ENCODE data around the gene CABP2.
"Not testable (repeated sequence)": the region's sequence is repeated elsewhere in the genome, so short reads cannot be mapped to it uniquely, and the experiment has no call there.

Gene CABP2

DNA sequence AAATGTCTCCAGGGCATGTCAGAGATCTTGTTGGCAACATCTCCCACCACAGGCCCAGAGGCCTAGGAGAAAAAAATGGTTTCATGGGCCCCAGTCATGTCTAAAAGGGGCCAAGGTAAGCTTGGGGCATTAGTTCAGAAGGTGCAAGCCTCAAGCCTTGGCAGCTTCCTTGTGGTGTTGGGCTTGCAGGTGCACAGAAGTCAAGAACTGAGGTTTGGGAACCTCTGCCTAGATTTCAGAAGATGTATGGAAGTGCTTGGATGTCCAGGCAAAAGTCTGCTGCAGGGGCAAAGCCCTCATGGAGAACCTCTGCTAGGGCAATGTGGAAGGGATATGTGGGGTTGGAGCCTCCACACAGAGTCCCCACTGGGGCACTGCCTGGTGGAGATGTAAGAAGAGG, 28.5 kb upstream of the CABP2 start:
- H3K4me1 ChIP-seq (ENCODE audit: control insufficient read depth, insufficient read depth, low read length); H3K27ac ChIP-seq (ENCODE audit: low read length); H3K4me3 ChIP-seq (ENCODE audit: low read length); H3K9me3 ChIP-seq (ENCODE audit: control insufficient read depth, insufficient read depth, low read length); H3K27me3 ChIP-seq (ENCODE audit: control insufficient read depth, insufficient read depth, low read length); DNase-seq (ENCODE audit: low read depth, low spot score); H3K36me3 ChIP-seq (ENCODE audit: control insufficient read depth, insufficient read depth, low read length): not testable (repeated sequence)

DNA sequence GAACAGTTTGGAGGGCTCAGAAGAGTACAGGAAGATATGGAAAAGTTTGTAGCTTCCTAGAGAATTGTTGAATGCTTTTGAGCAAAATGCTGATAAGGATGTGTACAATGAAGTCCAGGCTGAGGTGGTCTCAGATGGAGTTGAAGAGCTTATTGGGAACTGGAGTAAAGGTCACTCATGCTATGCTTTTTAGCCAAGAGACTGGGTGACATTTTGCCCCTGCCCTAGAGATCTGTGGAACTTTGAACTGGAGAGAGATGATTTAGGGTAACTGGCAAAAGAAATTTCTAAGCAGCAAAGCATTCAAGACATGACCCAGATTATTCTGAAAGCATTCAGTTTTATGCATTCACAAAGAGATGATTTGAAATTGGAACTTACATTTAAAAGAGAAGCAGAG, 27.9 kb upstream of the CABP2 start:
- H3K4me3 ChIP-seq (ENCODE audit: low read length) = no peak overlapping the region
- H3K27ac ChIP-seq (ENCODE audit: low read length) = no peak overlapping the region
- H3K4me1 ChIP-seq (ENCODE audit: control insufficient read depth, insufficient read depth, low read length) = no peaks in the 10 kb centered on the region
- H3K27me3 ChIP-seq (ENCODE audit: control insufficient read depth, insufficient read depth, low read length) = no peaks in the 10 kb centered on the region
- no peak for DNase-seq (ENCODE audit: low read depth, low spot score)
- no peaks in the 10 kb centered on the region for H3K9me3 ChIP-seq (ENCODE audit: control insufficient read depth, insufficient read depth, low read length)
- H3K36me3 ChIP-seq (ENCODE audit: control insufficient read depth, insufficient read depth, low read length) = no peaks in the 10 kb centered on the region

DNA sequence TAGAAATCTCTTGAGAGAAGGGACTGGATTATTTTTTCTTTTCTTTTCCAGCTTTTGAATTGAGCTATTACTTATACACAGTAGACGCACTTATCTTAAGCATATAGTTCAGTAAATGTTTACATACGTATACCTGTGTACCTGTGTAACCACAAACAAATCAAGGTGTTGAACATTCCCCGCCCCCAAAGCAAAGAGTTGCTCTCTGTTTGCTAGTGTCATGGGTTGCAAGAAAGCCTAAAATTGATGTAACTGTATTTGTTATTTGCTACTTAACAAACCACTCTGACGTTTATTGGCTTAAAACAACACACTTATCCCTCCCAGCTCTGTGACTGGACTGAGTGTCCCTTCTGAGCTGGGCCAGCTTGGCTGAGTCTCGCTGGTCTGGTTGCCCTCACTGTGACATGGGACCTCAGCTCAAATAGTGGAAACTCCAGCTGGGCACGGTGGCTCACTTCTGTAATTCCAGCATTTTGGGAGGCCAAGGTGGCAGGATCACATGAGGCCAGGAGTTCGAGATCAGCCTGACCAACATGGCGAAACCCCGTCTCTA, 25.4 kb upstream of the CABP2 start:
- DNase-seq (ENCODE audit: low read depth, low spot score) = no peak
- H3K4me3 ChIP-seq (ENCODE audit: low read length) = no peak overlapping the region
- no peaks in the 10 kb centered on the region for H3K27me3 ChIP-seq (ENCODE audit: control insufficient read depth, insufficient read depth, low read length)
- no peak overlapping the region for H3K27ac ChIP-seq (ENCODE audit: low read length)
- WGBS (ENCODE audit: insufficient coverage, insufficient read length) = no CpG with 5 or more reads among the region's 9 CpGs
- H3K4me1 ChIP-seq (ENCODE audit: control insufficient read depth, insufficient read depth, low read length) = no peaks in the 10 kb centered on the region
- no peaks in the 10 kb centered on the region for H3K36me3 ChIP-seq (ENCODE audit: control insufficient read depth, insufficient read depth, low read length)
- no peaks in the 10 kb centered on the region for H3K9me3 ChIP-seq (ENCODE audit: control insufficient read depth, insufficient read depth, low read length)

DNA sequence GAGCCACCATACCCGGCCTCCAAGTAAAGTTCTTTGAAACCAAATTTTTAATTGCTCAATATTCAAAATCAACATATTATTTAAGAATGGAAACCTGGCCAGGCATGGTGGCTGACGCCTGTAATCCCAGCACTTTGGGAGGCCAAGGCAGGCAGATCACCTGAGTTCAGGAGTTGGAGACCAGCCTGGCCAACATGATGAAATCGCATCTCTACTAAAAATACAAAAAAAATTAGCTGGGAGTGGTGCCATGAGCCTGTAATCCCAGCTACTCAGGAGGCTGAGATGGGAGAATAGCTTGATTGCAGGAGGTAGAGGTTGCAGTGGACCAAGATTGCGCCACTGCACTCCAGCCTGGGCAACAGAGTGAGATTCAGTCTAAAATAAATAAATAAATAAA, 24.9 kb upstream of the CABP2 start:
- H3K27me3 ChIP-seq (ENCODE audit: control insufficient read depth, insufficient read depth, low read length); H3K4me1 ChIP-seq (ENCODE audit: control insufficient read depth, insufficient read depth, low read length); DNase-seq (ENCODE audit: low read depth, low spot score); H3K4me3 ChIP-seq (ENCODE audit: low read length); H3K9me3 ChIP-seq (ENCODE audit: control insufficient read depth, insufficient read depth, low read length); H3K36me3 ChIP-seq (ENCODE audit: control insufficient read depth, insufficient read depth, low read length); H3K27ac ChIP-seq (ENCODE audit: low read length): not testable (repeated sequence)
- WGBS (ENCODE audit: insufficient coverage, insufficient read length) = no CpG with 5 or more reads among the region's 4 CpGs

DNA sequence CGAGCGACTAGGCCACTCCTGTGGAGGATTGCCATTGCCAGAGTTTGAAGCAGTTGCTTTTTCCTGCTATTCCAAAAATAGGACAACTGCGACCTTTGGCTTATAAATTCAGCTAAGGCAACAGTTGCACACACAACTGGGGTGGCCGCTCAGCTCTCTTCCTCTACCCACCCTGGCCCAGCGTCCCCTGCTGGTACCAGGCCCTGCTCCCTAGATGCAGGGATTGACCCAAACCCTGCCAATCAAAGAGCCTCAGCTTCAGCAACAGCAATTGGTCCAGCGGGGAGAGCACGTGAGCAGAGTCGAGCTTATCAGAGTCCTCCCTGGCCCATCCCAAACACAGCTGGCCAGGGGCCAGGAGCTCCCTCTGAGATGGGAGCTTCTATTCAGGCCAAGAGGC, 22.0 kb upstream of the CABP2 start:
- Histone ChIP-seq H3K27me3 (ENCODE audit: control insufficient read depth, insufficient read depth, low read length) (no peaks in the 10 kb centered on the region), H3K4me3 (ENCODE audit: low read length) (no peak overlapping the region), H3K27ac (ENCODE audit: low read length) (no peak overlapping the region), H3K4me1 (ENCODE audit: control insufficient read depth, insufficient read depth, low read length) (no peaks in the 10 kb centered on the region), H3K9me3 (ENCODE audit: control insufficient read depth, insufficient read depth, low read length) (no peaks in the 10 kb centered on the region), H3K36me3 (ENCODE audit: control insufficient read depth, insufficient read depth, low read length) (no peaks in the 10 kb centered on the region)
- DNase-seq (ENCODE audit: low read depth, low spot score) = no peak
- whole genome bisulfite sequencing (ENCODE audit: insufficient coverage, insufficient read length) = no CpG with 5 or more reads among the region's 8 CpGs

DNA sequence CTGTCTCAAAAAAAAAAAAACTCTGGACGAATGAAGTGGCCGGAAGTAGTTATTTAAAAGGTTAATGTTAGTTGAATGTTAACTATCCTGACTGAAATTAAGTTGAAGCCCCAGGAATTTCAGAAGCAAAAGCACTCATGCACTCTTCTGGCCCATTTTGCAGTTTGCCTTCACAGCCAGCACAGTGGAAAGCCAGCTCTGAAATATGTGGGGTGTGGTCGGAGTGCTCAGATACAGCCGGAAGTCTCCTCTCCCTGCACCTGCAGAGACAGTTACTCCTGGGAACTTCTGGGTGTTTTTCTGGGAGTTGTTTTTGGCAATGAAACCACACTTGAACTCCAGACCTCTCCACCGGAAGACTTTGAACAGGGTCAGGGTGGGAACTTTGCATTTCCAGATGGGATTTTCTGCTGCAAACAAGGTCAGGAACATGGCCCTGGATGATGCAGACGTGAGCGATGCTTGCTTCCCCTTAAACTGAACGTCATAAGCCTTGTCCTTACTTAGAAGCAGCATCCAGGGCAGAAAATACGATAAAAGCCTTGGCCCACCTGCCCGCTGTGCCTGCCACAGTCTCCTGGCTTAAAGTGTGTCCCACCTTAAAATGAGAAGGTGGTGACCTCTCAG, 21.5 kb upstream of the CABP2 start:
- no peak for DNase-seq (ENCODE audit: low read depth, low spot score)
- no peaks in the 10 kb centered on the region for H3K36me3 ChIP-seq (ENCODE audit: control insufficient read depth, insufficient read depth, low read length)
- H3K4me3 ChIP-seq (ENCODE audit: low read length) = no peak overlapping the region
- H3K27me3 ChIP-seq (ENCODE audit: control insufficient read depth, insufficient read depth, low read length) = no peaks in the 10 kb centered on the region
- H3K4me1 ChIP-seq (ENCODE audit: control insufficient read depth, insufficient read depth, low read length) = no peaks in the 10 kb centered on the region
- no peak overlapping the region for H3K27ac ChIP-seq (ENCODE audit: low read length)
- H3K9me3 ChIP-seq (ENCODE audit: control insufficient read depth, insufficient read depth, low read length) = no peaks in the 10 kb centered on the region
- WGBS (ENCODE audit: insufficient coverage, insufficient read length) = no CpG with 5 or more reads among the region's 10 CpGs

DNA sequence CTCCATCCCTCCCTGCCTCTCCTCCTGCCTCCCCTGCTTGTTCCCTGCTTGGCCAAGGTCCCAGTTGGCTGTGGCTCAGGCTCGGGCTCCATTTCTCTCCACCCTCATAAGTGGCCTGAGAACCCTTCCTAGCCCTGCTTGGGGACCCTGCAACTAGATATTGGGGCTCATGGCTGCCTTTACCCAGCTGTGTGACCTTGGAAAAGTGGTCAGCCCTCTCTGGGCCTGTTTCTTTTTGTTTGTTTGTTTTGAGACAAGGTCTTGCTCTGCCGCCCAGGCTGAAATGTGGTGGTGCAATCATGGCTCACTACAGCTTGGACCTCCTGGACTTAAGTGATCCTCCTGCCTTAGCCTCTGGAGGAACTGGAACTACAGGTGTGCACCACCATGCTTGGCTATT, 20.3 kb upstream of the CABP2 start:
- H3K9me3 ChIP-seq (ENCODE audit: control insufficient read depth, insufficient read depth, low read length) = no peaks in the 10 kb centered on the region
- H3K36me3 ChIP-seq (ENCODE audit: control insufficient read depth, insufficient read depth, low read length) = no peaks in the 10 kb centered on the region
- H3K4me1 ChIP-seq (ENCODE audit: control insufficient read depth, insufficient read depth, low read length) = no peaks in the 10 kb centered on the region
- no peak overlapping the region for H3K4me3 ChIP-seq (ENCODE audit: low read length)
- no peaks in the 10 kb centered on the region for H3K27me3 ChIP-seq (ENCODE audit: control insufficient read depth, insufficient read depth, low read length)
- no peak for DNase-seq (ENCODE audit: low read depth, low spot score)
- WGBS (ENCODE audit: insufficient coverage, insufficient read length) = no CpG with 5 or more reads among the region's 2 CpGs
- no peak overlapping the region for H3K27ac ChIP-seq (ENCODE audit: low read length)

DNA sequence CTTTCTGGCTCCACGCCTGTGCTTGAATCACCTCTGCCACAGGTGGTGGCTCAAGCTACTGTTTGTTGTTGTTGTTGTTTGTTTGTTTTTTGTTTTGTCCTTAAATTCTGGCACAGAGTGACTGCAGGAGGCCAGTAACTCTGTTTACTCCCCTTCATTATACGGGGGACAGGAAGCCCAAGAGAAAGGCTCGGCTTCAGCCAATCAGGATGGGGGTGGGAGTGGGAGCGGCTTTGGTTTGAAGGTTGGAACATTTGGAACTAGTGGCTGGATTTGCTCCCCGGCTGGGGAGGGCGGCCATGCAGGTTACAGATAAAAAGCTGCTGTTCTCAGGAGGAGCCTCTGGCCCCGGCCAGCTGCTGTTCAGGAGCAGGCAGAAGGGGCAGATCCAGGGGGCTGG, 19.7 kb upstream of the CABP2 start:
- no peak overlapping the region for H3K27ac ChIP-seq (ENCODE audit: low read length)
- no peak overlapping the region for H3K4me3 ChIP-seq (ENCODE audit: low read length)
- H3K4me1 ChIP-seq (ENCODE audit: control insufficient read depth, insufficient read depth, low read length) = no peaks in the 10 kb centered on the region
- no peaks in the 10 kb centered on the region for H3K9me3 ChIP-seq (ENCODE audit: control insufficient read depth, insufficient read depth, low read length)
- H3K36me3 ChIP-seq (ENCODE audit: control insufficient read depth, insufficient read depth, low read length) = no peaks in the 10 kb centered on the region
- no CpG with 5 or more reads among the region's 7 CpGs for WGBS (ENCODE audit: insufficient coverage, insufficient read length)
- DNase-seq (ENCODE audit: low read depth, low spot score) = no peak
- no peaks in the 10 kb centered on the region for H3K27me3 ChIP-seq (ENCODE audit: control insufficient read depth, insufficient read depth, low read length)

DNA sequence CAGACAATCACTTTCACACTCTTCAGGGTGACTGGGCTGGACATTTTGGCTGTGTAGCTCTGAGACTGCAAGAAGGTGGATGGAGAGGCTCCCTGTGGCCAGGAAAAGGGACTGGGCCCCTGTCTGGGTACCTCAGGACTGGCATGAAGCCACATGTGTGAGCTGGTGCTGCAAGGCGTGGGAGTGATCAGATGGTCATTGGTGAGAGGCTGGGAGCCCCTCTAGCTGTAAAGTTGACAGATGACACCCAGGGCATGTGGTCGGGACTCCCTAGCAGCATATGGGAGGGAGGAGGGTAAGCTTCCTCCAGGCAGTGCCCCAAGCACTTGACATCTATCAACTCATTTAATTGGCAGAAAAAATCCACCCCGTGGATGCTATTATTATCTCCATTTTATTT, 18.9 kb upstream of the CABP2 start:
- Histone ChIP-seq H3K27me3 (ENCODE audit: control insufficient read depth, insufficient read depth, low read length) (no peaks in the 10 kb centered on the region), H3K4me3 (ENCODE audit: low read length) (no peak overlapping the region), H3K9me3 (ENCODE audit: control insufficient read depth, insufficient read depth, low read length) (no peaks in the 10 kb centered on the region), H3K27ac (ENCODE audit: low read length) (no peak overlapping the region), H3K36me3 (ENCODE audit: control insufficient read depth, insufficient read depth, low read length) (no peaks in the 10 kb centered on the region), H3K4me1 (ENCODE audit: control insufficient read depth, insufficient read depth, low read length) (no peaks in the 10 kb centered on the region)
- DNase-seq (ENCODE audit: low read depth, low spot score) = no peak
- WGBS (ENCODE audit: insufficient coverage, insufficient read length) = no CpG with 5 or more reads among the region's 3 CpGs

DNA sequence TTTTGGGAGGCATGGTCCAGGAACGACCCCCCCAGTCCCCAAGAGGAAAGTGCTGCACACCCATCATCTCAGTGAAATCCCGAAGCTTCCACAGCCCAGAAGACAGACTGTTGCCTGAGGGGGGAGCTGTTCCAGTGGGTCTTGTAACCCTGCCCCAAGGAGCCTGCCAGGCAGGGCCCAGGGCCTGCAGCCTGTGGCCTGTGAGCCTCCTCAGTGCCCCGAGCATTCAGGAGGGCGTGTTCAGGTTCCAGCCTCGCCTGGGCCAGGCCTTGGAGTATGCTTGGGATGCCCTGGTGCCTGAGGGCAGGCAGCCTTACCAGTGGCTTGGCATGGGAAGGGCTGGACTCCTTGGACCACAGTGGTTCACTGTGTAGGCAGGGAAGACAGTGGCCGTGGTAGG, 18.0 kb upstream of the CABP2 start:
- Histone ChIP-seq H3K9me3 (ENCODE audit: control insufficient read depth, insufficient read depth, low read length) (no peaks in the 10 kb centered on the region), H3K36me3 (ENCODE audit: control insufficient read depth, insufficient read depth, low read length) (no peaks in the 10 kb centered on the region), H3K4me1 (ENCODE audit: control insufficient read depth, insufficient read depth, low read length) (no peaks in the 10 kb centered on the region), H3K4me3 (ENCODE audit: low read length) (no peak overlapping the region; the same call in 1 of the 2 replicates), H3K27me3 (ENCODE audit: control insufficient read depth, insufficient read depth, low read length) (no peaks in the 10 kb centered on the region), H3K27ac (ENCODE audit: low read length) (no peak overlapping the region)
- no CpG with 5 or more reads among the region's 6 CpGs for WGBS (ENCODE audit: insufficient coverage, insufficient read length)
- DNase-seq (ENCODE audit: low read depth, low spot score) = no peak

DNA sequence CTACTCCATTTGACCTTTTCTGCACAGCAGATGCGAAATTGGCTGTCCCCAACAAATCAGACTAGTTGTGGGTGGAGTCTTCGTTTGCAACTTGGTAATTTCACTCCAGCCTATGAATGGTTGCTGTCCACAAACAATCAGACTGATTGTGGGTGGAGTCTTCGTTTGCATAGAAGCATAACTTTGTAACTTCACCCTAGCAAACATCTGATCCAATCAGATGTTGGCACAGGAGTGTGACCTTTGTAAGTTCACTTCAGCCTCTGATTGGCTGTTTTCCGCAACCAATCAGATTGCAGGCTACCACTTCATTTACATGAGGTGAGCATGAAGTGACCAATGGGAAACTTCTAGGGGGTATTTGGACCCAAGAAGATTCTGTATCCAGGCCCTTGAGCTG, 16.3 kb upstream of the CABP2 start:
- no peaks in the 10 kb centered on the region for H3K36me3 ChIP-seq (ENCODE audit: control insufficient read depth, insufficient read depth, low read length)
- H3K4me3 ChIP-seq (ENCODE audit: low read length) = no peak overlapping the region
- H3K9me3 ChIP-seq (ENCODE audit: control insufficient read depth, insufficient read depth, low read length) = 0 out of 2 replicates have a peak, but pooled peaks cover 1% of the 10 kb centered on the region
- no peak for DNase-seq (ENCODE audit: low read depth, low spot score)
- H3K4me1 ChIP-seq (ENCODE audit: control insufficient read depth, insufficient read depth, low read length) = no peaks in the 10 kb centered on the region
- no CpG with 5 or more reads among the region's 4 CpGs for WGBS (ENCODE audit: insufficient coverage, insufficient read length)
- H3K27ac ChIP-seq (ENCODE audit: low read length) = no peak overlapping the region
- no peaks in the 10 kb centered on the region for H3K27me3 ChIP-seq (ENCODE audit: control insufficient read depth, insufficient read depth, low read length)

Measured in iPS DF 6.9 (cell line).